HepG2 (cell line): ENCODE results near the gene WIPF2. TPM values are rescaled to one million over a fixed set of nuclear protein-coding genes. Genes with fewer than 3 reads are reported as not detected.

Experiments used
- AKAP8 ChIP-seq: sonication (generic); formaldehyde crosslinking; IDR thresholded peaks from 2 replicates; pipeline ENCODE4 v1.5.1; 2020; ENCODE audit warnings: mild to moderate bottlenecking, missing genetic modification reagents
- CCAR2 ChIP-seq: fragments of 200-400 bp; formaldehyde crosslinking; optimal IDR thresholded peaks from 2 replicates; pipeline ENCODE3; 2018; ENCODE audit warnings: low read depth, mild to moderate bottlenecking, low read length, moderate library complexity
- CENPT ChIP-seq: sonication (generic); formaldehyde crosslinking; IDR thresholded peaks from 2 replicates; pipeline ENCODE4 v1.8.0; 2022; ENCODE audit warnings: low read depth, mild to moderate bottlenecking, moderate library complexity, missing genetic modification reagents
- HDAC2 ChIP-seq: sonication (generic); formaldehyde crosslinking; IDR thresholded peaks from 2 replicates; pipeline ENCODE4 v1.4.0; 2020; ENCODE audit warnings: missing genetic modification reagents
- IKZF5 ChIP-seq: IDR thresholded peaks from 2 replicates; pipeline ENCODE4 v1.6.1; 2018; ENCODE audit warnings: missing genetic modification reagents, mild to moderate bottlenecking, missing compliant biosample characterization
- MEIS2 ChIP-seq: sonication (generic); formaldehyde crosslinking; IDR thresholded peaks from 2 replicates; pipeline ENCODE4 v1.9.0; 2021; ENCODE audit warnings: mild to moderate bottlenecking, missing genetic modification reagents
- NFKBIZ ChIP-seq: IDR thresholded peaks from 2 replicates; pipeline ENCODE4 v1.6.1; 2018; ENCODE audit warnings: missing genetic modification reagents, missing compliant biosample characterization
- NR2F6 ChIP-seq, 2 experiments: IDR thresholded peaks; 2 replicates each; pipeline ENCODE4 v1.6.1; 2016; ENCODE audit warnings: antibody characterized with exemption in 1 of 2, mild to moderate bottlenecking in 1 of 2
- RNF219 ChIP-seq: sonication (generic); formaldehyde crosslinking; IDR thresholded peaks from 2 replicates; pipeline ENCODE4 v1.5.0; 2020; ENCODE audit warnings: mild to moderate bottlenecking, missing genetic modification reagents
- RORA ChIP-seq: sonication (generic); formaldehyde crosslinking; IDR thresholded peaks from 2 replicates; pipeline ENCODE4 v1.5.0; 2020; ENCODE audit warnings: mild to moderate bottlenecking, missing genetic modification reagents, moderate library complexity
- SAP130 ChIP-seq: IDR thresholded peaks from 2 replicates; pipeline ENCODE4 v1.6.1; 2016; ENCODE audit warnings: low read depth
- SOX6 ChIP-seq, 2 experiments: fragments of 450-650 bp in 1 of 2; sonication (generic) in 1 of 2; formaldehyde crosslinking in 1 of 2; IDR thresholded peaks; 2 replicates each; pipeline versions ENCODE4 v1.4.0 to v1.6.1; 2017 to 2020; ENCODE audit warnings: antibody characterized with exemption in 1 of 2, mild to moderate bottlenecking in 1 of 2, missing genetic modification reagents in 1 of 2
- ZBTB7B ChIP-seq: sonication (generic); formaldehyde crosslinking; IDR thresholded peaks from 2 replicates; pipeline ENCODE4 v1.4.0; 2020; ENCODE audit warnings: missing genetic modification reagents
- ZFP91 ChIP-seq: sonication (generic); formaldehyde crosslinking; IDR thresholded peaks from 2 replicates; pipeline ENCODE4 v1.9.0; 2022; ENCODE audit warnings: missing genetic modification reagents, mild to moderate bottlenecking, borderline replicate concordance
- ZNF101 ChIP-seq: sonication (generic); formaldehyde crosslinking; IDR thresholded peaks from 2 replicates; pipeline ENCODE4 v1.4.0; 2020; ENCODE audit warnings: mild to moderate bottlenecking, low read depth, missing genetic modification reagents, borderline replicate concordance
- ZNF207 ChIP-seq: fragments of 450-650 bp; IDR thresholded peaks from 2 replicates; pipeline ENCODE4 v1.6.1; 2016; ENCODE audit warnings: antibody characterized with exemption, borderline replicate concordance
- ZNF350 ChIP-seq: sonication (generic); formaldehyde crosslinking; IDR thresholded peaks from 2 replicates; pipeline ENCODE4 v1.4.0; 2020; ENCODE audit warnings: mild to moderate bottlenecking, low read depth, missing genetic modification reagents, borderline replicate concordance
- ZNF580 ChIP-seq: IDR thresholded peaks from 2 replicates; pipeline ENCODE4 v1.6.1; 2016; ENCODE audit warnings: low read depth, borderline replicate concordance
- ZSCAN31 ChIP-seq: sonication (generic); formaldehyde crosslinking; IDR thresholded peaks from 2 replicates; pipeline ENCODE4 v1.5.0; 2020; ENCODE audit warnings: low read depth, mild to moderate bottlenecking, missing genetic modification reagents
- polyA plus RNA-seq, 8 experiments: library from polyadenylated mRNA; depleted of rRNA in 3 of 8; stranded (reverse) in 7 of 8; unstranded in 1 of 8; fragments of >200 nt; fragmentation: Illumina TruSeq in 4 of 8; extraction: Trizol in 4 of 8; gene quantifications; 2 replicates each; pipeline versions ENCODE4 v1.2.1 to v1.2.3, GENCODE V29; 2011 to 2016; ENCODE audit warnings: low read depth in 4 of 8, missing spikeins in 1 of 8, mixed read lengths in 1 of 8; ENCODE audit not compliant: insufficient read depth in 1 of 8
- total RNA-seq, 5 experiments: library from RNA; depleted of rRNA; stranded (reverse); fragments of >200 nt; fragmentation: Illumina TruSeq; extraction: Trizol; gene quantifications; 2 replicates each; pipeline ENCODE4 v1.2.3, GENCODE V29; 2016; ENCODE audit warnings: low read depth in 1 of 5

Gene WIPF2
- total and polyA plus RNA-seq, 2 of the 13 experiments (the other 11 are each of a cell fraction or from before 2014, with no cell fraction given), result 7.2 to 10.8 TPM

- TF ChIP-seq RNF219 (CRISPR knock-in tag) (no peak), CENPT (CRISPR knock-in tag) (0 out of 2 replicates have a peak, but pooled peaks have one; percentile 53), ZSCAN31 (CRISPR knock-in tag) (peak; percentile 78), ZNF580 (CRISPR knock-in tag) (0 out of 2 replicates have a peak, but pooled peaks have one; percentile 18), RORA (CRISPR knock-in tag) (no peak), ZNF350 (CRISPR knock-in tag) (peak; percentile 72), HDAC2 (CRISPR knock-in tag) (no peak; the same call in 1 of the 2 replicates), ZNF101 (CRISPR knock-in tag) (no peak), NFKBIZ (no peak), CCAR2 (no peak), SAP130 (CRISPR knock-in tag) (peak; percentile 75), ZBTB7B (CRISPR knock-in tag) (0 out of 2 replicates have a peak, but pooled peaks have one; percentile 25), ZNF207 (no peak), SOX6 (IDR thresholded peaks at IDR 0.05) (no peak), SOX6 (CRISPR knock-in tag; IDR thresholded peaks at IDR 0.05) (peak; percentile 48; the same call in 1 of the 2 replicates), ZFP91 (CRISPR knock-in tag) (peak; percentile 97), MEIS2 (CRISPR knock-in tag) (no peak), IKZF5 (CRISPR knock-in tag) (peak; percentile 55; the same call in 1 of the 2 replicates), AKAP8 (CRISPR knock-in tag) (peak; percentile 47; the same call in 1 of the 2 replicates), NR2F6 (IDR thresholded peaks at IDR 0.05) (no peak), NR2F6 (CRISPR knock-in tag; IDR thresholded peaks at IDR 0.05) (0 out of 2 replicates have a peak, but pooled peaks have one; percentile 16)
Observed at GRCh38 chr17:40309031-40309948, 90.2 kb downstream of the WIPF2 start, which contains the start of gene RARA (continued).
